SKM-1 treated with dmso at 0.1 percent for 144 hours (cell line): ENCODE data around the gene CIRBP.

Experiments used
- DNase-seq: peaks from one replicate; lab custom pipeline; 2025; ENCODE audit not compliant: unreplicated experiment; lab: John Stamatoyannopoulos, UW

CIRBP gene

DNA sequence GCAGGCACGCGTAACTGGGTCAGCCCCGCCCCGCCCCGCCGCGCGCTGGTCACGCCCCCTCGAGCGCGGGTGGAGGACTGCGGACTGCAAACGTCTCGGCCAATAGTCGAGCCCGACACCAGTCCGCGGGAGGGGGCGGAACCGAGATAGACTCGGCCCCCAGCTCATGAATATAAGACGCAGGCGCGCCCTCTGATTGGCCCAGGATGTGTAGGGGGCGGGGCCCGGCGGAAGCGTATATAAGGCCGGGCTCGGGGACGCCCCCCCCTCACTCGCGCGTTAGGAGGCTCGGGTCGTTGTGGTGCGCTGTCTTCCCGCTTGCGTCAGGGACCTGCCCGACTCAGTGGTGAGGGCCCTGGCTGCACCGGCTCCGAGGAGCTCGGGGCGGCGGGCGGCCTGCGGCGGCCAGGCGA is at the start of gene CIRBP:
CIRBP (plus strand) TSS at position 268 of the 413 bp plus-strand sequence. CDS start 1,602 bp downstream, outside the sequence.
- peak; percentile 97 for DNase-seq

DNA sequence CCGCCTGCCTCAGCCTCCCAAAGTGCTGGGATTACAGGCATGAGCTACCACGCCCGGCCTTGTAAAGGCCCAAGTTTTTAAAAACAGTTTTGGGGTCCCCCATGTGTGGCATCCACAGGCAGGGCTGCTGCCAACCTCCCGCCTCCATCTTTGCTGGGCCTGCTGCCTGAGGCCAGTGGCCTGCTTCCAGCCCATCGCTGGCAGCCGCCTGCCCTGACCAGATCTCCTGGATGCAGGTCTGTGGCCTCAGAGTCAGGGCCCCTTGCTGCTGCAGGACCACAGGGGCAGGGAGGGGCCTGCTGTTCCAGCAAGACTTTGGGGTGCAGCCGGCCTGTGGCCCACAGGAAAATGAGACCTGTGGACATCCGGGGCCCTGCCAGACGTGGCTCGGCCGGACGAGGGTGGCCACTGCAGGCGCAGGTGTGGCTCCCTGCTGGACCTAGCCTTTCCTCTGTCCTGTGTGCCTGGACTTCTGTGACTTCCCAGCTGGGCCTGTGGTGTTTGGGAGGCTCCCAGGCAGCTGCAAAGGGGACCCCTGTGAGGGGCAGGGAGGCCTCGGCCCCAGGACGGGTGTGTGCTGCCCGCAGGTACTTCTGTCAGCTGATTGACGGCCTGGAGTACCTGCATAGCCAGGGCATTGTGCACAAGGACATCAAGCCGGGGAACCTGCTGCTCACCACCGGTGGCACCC is 49.2 kb upstream of the CIRBP start:
- DNase-seq, result no peak

GRCh38 chr19:1220477-1220930 is 48.6 kb upstream of the CIRBP start:
- DNase-seq, result no peak

GRCh38 chr19:1220976-1221903 is 47.9 kb upstream of the CIRBP start:
- no peak for DNase-seq

GRCh38 chr19:1221904-1222255 is 47.3 kb upstream of the CIRBP start:
- no peak for DNase-seq

- no peak for DNase-seq
These were observed 46.7 kb upstream of the CIRBP start for GRCh38 chr19:1222394-1222793.

GRCh38 chr19:1223018-1223855 is 45.9 kb upstream of the CIRBP start:
- no peak for DNase-seq

- DNase-seq, result no peak
These were observed 44.9 kb upstream of the CIRBP start for GRCh38 chr19:1224047-1224825.

- no peak for DNase-seq
These were observed 44.3 kb upstream of the CIRBP start for GRCh38 chr19:1224847-1225246.

DNA sequence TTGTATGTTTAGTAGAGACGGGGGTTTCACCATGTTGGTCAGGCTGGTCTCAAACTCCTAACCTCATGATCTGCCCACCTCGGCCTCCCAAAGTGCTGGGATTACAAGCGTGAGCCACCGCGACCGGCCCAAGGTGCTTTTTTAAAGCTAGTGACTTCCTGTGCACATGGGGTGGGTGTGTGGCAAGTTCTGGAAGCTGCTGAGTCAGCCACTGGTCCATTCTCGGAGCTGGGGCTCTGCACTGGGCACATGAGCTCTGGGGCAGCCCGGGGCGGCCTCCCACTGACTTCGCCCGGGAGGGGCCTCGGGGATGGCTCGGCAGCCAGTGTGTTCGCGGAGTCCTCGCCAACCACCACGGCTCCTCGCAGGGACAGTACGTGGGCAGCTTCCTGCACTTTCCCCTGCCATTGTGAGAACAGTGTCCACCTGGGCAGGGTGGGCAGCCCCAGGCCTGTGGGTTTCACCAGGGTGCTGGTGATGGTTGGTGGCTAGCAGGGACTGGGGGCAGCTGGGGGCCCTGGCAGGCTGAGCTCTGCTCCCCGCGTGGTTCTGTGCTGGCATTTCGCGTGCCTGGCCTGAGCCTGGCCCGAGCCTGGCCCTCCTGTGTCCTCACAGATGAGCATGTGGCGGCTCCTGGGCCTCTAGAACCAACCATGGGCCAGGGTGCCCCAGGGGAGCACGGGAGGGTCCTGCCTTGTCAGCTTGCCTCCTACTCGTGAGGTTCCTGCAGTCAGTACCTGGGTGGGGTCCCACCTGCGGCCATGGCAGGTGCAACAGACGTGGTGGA is 43.5 kb upstream of the CIRBP start:
- no peak for DNase-seq

- DNase-seq, result no peak
These were observed 43.0 kb upstream of the CIRBP start for GRCh38 chr19:1226227-1226518.

DNA sequence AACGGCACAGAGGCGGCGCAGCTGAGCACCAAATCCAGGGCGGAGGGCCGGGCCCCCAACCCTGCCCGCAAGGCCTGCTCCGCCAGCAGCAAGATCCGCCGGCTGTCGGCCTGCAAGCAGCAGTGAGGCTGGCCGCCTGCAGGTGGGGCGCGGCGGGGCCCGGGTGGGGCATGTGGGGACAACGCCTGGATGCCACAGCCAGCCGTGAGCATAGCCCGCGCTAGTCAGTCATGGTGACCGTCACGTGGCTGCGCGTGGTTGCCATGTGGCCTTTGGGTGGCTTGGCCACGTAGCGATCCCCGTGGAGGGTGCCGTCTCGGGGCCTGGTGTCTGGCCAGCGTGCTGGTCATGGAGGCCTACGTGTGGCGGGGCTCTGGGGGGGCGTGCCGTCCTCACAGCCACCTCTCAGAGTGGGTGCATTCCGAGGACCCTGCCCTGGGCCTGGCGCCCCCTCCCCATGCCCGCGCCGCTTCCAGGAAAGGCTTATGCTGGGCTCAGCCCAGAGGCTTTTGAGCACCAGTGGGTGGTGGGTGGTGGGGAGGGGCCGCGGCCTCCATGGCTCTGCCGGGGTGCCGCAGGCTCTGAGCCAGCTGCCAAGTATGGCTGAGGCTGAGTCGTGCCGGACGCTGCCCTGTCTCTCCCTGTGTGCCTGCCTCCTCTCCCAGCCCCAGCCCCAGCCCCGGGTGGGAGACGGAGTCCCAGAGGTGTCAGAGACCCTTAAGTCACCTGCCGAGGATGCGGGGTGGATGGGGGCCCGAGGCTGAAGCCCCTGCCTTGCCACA is 42.4 kb upstream of the CIRBP start:
- DNase-seq, result no peak

GRCh38 chr19:1227304-1228054 is 41.7 kb upstream of the CIRBP start:
- no peak for DNase-seq

DNA sequence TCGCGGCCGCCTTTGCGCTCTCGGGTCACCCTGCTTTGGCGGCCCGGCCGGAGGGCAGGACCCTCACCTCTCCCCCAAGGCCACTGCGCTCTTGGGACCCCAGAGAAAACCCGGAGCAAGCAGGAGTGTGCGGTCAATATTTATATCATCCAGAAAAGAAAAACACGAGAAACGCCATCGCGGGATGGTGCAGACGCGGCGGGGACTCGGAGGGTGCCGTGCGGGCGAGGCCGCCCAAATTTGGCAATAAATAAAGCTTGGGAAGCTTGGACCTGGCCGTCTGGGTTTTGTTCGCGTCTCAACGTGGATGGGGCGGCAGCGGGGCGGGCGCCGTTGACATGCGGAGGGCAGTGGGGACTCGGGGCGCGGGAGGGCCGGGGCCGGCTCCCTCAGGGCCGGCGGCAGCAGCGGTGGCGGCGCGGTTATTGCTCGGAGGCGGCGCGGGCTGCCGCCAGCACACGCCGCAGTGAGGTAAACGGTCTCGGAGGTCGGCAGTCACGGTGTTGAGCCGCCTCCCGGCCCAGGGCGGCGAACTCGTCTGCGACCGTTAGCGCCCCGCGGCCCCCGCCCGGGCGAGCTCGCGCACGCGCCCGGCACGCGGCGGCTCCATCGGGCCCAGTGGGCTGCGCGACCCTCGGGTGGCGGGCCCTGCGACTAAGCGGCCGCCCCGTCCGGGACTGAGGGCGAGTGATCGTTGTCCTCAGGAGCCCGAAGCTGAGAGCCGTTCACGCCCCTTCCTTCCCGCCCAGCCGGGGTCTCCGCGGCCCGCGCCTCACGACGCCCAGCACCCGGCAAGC is 40.8 kb upstream of the CIRBP start:
- no peak for DNase-seq

- DNase-seq, result no peak
These were observed 39.8 kb upstream of the CIRBP start for GRCh38 chr19:1229056-1229923.

GRCh38 chr19:1229924-1230782 is 39.0 kb upstream of the CIRBP start:
- no peak for DNase-seq
